ENCODE measurements around the gene MICA.
A peak's percentile ranks its signal among the peaks of the same experiment; 100 is the strongest.
"Not testable (repeated sequence)": the region's sequence is repeated elsewhere in the genome, so short reads cannot be mapped to it uniquely, and the experiment has no call there.

MICA gene

DNA sequence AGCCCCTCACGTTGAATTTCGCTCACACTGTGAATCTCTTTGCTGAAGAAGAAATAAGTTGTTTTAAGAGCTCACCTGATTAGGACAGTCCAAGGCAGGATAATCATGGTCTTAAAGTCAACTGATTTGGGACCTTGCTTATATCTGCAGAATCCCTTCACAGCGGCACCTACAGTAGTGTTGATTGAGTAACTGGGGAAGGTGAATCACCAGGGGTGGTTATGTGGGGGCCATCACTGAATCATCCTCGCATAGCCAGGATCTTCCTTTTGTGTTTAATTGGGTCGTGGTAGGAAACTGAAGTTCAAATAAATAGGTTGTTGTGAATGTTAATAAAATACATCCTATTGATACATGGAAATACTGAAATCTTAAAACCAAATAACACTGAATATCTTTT is 20.2 kb upstream of the MICA start:
- DNase-seq: no peak

DNA sequence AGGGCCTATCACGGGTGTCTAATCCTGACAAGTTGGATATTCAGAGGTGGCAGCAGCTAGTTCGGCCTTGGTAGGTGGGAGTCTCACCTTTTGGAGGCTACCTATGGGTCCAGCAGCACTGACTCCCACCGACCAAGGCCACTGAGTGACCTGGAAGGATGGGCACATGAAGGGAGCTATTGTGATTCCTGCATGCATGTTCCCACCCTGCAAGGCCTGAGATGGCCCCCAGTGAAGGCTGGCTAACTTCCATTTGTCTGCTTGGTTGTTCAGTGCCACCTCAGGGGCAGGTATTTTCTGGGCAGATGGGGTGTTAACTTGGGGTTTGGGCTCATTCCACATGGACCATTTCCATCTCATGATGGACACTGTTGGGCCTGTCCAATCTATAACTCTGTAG is 18.4 kb upstream of the MICA start:
- DNase-seq: no peak

DNA sequence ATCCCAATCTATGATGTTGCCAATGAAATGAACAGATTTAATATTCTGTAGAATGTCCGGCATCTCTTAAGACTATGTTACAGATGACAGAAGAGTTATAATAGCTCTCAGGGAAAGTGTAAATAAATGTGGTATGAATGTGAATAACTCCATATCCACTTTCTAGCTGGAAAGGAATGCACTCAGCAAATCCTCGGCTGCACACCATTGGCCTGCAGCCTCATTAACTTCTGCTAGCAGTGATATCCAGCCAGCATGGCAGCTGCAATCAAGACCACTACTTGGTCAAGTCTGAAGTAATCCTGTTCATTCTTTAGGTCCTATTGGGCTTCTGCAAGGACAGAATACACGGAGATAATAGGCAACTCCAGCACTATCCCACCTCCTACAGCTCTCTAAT is 17.3 kb upstream of the MICA start:
- DNase-seq: no peak

DNA sequence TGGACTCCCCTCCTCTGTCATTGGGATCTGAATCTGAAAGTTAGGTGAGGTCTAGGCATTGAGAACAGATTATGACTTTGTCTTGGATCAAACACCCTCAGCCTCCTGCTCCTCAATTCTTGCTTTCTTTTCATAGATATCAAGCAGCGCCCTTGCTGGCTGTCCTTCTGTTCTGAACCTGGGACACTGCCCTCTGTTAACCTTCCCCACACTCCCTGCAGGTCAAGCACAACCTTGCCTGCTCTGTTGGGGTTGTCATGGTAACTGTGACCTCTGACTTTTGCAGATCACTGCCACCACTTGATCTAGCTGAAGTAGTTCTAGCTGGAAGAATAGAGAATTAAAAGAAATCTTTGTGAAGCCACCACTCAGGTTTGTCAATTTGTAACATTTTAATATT is 16.4 kb upstream of the MICA start:
- DNase-seq: no peak

DNA sequence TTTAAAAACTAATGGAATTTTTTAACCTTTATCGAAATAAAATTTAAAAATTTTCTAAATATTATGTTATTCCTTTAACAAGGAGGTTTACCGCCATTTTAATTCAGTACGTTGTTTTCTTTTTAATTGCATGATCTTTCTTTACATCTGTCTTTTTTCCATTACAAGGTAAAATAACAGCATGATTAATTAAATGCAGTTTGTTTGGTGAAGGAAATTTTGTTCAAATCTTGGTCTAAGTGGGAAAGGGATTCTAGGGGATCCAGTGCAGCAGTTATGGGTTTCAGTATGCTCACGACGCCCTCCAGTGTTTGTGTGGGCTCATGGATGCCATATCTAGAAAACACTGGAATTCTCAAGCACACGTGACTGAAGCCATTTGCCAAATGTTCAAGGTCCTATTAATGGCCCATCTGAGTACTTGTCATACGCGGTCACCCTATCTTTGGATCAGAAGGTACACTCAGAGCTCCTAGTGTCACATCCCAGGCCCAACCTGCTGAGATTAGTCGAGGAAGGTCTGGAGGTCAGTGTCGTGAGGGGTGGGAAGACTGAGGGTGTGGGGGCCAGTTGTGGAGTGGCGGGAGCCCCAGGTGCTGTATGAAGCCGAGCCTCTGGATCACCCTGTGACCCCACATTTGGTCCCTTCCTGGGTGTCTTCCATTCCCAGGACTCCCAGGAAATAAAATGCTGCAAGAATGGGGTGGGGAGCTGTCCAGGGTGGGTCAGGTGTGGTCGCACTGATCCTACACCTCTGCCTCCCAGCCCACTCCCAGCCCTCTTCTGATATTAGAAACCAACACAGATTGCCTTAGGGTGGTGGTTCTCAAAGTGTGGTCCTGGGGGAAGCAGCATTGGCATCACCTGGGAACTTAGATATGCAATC is 14.2 kb upstream of the MICA start:
- DNase-seq: not testable (repeated sequence)

DNA sequence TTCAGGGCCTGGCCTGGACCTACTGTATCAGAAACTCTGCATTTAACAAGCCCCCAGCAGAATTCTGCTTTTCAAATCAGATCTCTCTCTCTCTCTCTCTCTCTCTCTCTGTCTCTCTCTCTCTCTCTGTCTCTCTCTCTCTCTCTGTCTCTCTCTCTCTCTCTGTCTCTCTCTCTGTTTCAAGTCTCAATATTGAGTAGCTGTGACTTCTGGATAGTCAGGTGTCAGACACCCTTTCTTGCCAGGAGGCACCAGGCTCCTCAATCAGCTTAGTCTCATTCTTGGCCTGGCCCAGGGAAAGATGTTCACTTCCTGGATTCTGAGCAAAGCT is 13.6 kb upstream of the MICA start:
- DNase-seq: not testable (repeated sequence)

DNA sequence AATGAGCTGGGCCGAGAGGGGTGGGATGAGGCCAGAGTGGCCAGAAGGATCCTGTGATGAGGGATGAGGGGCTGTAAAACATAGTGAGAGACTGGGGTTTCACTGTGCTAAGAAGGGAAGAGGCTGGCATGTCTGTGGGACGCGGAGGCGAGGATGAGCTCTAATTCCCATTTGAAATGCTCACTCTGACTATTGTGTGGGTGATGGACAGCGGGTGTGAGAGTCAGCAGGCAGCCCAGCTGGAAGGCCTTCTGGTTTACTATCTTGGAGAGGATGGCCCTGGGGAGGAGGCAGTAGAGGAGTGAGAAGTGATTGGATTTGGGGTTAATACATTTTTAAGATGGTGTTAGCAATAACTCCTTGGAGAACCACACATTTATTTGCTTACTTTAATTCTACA is 9.5 kb upstream of the MICA start:
- DNase-seq: no peak

DNA sequence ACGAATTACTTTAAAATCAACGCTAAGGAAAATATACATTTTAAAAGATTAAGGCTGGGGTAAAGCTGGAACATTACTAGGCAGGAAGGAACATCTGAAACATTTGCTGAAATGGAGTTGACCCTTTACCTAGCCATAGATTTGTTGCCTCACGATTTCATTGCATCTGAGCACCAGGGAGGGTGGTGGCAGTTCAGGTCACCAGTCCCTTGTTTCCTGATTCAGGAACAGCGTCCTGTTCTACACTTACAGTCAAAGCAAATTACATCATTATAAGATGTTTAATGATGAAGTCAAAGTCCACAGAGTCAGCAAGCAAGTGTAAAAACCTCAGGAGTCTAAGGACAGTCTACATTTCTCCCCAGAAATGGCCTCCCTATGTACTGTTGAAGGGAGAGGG is 9.0 kb upstream of the MICA start:
- no peak for DNase-seq

DNA sequence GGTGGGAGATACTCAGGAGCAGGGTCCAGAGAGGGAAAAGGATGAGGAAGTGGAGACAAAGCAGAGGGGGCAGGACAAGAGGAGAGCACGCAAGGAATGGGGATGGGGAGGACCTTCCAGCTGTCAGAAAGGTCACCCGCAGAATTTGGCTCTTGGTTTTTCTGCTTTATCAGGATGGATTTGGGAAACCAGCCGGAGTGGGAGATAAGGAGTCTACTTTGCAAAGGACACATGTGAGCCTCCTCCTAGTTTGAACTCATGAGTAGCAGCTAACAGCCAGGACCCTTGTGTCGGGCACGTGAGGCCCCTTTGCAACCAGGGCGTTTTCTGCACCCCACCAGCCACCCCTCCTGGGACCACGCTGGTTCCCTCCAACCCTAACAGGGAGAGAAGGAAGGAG is 7.6 kb upstream of the MICA start:
- no peak for DNase-seq

DNA sequence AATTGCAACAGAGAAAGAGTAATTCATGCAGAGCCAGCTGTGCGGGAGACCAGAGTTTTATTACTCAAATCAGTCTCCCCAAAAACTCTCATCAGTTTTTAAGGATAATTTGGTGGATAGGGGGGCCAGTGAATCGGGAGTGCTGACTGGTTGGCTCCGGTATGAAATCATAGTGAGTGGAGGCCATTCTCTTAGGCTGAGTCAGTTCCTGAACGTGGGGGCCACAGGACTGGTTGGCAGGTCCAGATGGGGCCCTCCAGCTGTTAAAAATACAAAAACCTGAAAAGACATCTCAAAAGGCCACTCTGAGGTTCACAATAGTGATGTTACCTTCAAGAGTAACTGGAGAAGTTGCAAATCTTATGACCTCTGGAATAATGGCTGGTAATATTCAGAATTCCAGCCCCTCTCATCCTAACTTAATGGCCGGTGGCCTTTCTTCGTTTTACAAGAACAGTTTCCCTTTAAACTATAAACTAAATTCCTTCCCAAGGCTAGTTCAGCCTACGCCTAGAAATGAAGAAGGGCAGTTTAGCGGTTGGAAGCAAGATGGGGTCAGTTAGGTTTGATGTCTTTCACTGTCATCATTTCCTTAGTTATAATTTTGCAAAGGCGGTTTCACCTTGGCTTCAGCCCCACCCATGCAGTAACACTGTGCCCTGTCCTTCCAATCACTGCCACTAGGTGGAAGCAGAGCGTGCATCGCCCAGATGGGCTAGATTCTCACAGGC is 6.8 kb upstream of the MICA start:
- peak in 12 of 14 donors; percentile 4 to 71 (median 43) for DNase-seq

DNA sequence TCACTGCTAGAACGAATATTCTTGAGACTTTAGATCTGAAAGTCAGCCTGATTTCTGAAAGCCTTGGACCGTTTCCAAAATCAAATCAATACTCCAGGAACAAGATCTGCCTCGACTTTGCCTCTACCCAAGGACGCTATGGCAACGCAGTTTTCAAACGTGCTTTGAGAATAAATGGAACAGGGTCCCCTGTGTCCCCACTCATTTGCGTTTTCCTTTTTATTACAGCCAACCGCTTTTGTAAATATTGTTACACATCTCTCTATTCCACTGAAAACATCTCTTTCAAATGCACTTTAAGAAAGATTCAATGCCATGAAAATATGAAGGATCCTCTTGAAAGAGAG is 6.3 kb upstream of the MICA start:
- DNase-seq: not testable (repeated sequence)

DNA sequence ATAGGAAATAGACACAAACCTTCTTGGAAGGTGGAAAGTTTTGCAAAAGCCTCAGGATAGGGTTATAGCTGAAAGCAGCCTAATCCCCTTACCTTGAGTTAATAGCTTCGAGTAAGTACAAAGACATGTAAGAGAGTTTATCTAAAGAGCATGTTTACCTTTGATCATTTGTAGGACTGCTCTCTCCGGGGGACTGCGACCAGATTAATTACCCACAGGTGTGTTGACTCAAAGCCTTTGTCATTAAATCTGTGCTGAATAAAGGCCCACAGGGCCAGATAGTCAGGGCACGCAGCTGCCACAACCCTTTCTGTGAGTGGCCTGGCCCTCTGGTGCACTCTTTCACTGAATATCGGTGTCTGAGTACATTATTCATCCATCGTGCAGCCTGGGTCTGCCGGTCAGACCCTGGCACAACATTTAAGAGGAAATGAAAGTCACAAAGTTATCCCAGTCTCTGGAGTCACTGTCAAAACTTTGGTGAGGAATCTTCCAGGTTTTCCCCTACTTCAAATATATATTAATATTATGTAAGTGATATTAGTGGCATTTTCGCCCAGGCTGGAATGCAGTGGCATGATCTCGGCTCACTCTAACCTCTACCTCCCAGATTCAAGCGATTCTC is 5.4 kb upstream of the MICA start:
- DNase-seq: no peak

DNA sequence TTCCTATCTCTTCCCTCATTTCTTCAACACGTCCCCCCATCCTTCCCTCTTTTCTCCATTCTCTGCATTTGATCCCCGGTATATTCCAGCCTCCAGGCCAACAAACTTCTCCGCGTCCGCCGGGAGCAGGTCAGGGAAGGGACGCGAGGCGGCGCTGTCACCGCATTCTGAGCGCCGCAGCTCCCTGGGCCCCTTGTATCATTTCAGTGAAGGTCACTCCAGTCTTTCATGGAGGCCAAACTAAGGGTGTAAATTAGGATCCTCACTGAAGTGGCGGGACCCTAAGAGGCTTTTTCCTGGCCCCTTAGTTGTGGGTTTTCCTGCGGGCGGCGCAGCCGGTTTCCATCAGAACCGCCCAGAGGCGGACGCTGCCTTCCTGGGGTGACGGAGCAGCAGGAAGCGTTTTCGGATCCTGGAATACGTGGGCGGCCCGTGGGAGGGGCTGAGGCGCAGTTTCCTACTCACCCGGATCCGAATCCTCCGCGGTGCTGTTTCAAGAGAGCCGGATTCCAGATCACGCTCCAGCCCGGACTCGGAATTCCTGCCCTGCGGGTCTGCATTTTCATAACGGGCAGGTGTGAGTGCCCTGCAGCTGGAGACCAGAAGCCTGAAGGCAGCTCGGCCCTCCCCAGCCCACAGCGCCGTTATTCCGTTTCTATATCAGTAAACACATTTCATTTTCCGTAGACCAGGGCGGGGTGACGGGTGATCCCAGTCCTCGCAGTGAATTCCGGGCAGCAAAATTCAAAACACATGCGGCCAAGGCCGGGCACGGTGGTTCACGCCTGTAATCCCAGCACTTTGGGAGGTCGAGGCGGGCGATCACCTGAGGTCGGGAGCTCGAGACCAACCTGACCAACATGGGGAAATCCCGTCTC is 3.6 kb upstream of the MICA start:
- DNase-seq: peak in 12 of 14 donors; percentile 35 to 89 (median 68)

DNA sequence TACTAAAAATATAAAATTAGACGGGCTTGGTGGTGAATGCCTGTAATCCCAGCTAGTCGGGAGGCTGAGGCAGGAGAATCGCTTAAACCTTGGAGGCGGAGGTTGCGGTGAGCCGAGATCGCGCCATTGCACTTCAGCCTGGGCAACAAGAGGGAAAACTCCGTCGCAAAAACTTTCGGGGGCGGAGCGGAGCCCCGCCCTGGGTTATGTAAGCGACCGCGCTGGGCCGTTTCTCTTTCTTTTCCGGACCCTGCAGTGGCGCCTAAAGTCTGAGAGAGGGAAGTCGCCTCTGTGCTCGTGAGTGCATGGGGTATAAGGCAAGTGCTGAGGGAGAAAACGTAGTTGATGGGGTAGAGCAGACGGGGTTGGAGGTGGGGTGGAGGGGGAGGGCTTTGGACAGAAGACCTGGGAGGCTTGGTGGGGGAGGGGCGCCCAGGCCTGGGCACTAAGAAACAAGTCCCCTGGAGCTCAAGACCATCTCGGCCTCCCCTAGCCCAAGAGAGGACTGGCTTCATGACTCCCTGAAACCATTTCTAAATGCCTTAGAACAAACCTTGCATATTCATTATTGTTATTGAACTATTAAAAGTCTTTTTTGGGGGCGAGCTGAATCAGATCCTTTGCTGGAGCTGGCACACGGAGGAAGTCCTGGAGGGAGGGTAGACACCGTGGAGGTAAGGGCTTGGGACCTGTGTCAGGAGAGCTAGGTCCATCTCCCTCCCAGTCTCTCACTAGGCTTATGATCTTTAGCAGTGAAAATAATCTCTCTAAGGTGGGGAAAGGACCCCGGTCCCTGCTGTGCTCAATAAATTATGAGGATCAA is 2.7 kb upstream of the MICA start:
- peak in 11 of 14 donors; percentile 9 to 64 (median 35) for DNase-seq

DNA sequence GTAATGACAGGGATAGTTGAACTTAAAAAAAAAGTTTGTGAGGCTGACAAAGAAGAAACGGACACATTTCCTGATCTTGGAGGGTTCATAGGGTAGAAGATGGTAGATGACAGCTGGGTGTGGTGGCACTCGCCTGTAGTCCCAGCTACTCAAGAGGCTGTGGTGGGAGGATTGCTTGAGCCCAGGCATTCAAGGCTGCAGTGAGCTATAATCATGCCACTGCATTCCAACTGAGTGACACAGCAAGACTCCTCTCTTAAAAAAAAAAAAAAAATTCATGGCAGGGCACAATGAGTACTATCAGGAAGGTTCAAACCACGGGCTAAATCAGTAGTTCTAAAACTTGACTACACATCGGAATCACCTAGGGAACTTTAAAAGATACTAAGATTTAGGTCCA is 2.0 kb upstream of the MICA start:
- no peak for DNase-seq

DNA sequence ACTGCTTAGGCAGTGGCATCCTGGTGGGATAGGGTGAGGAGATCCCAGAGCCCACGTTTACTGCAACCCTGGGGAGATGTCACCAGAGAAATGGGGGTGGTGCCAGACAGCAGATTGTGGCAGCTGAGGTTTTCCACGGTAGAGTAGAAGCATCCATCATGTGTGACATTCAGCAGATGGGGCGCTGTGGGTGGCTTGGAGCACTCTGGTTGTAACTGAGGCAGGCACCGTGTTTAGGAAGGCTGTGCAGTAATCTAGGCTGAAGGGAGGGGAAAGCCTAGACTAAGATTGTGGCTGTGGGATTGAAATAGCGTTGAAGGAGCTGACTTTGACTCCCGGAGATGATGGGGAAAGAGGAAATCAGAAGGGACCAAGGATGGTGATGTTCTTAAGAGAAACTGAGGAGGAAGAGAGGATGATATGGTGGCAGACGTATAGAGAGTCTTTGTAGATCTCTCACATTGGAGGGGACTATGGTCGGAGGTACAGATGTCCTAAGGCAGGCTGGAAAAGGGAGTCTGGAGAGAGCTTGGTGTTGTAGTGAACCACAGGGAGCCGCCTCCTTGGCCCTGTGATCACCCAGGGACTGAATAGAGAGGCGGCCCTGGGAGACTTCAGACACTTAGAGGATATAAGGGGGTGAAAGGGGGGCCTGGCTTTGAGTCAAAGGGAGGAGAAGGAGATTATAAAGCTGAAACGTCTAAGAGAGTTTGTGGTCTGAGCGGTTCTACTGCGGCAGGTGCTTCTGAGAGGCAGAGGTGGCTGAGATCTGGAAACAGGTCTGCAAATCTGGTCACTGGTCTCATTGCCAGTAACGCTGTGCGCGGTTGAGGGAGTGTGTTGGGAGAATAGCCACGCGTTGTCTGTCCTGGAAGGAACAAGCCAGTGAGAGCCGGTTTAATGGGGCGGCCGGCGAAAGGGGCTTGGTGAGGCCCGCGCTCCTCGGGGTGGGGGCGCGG is 792 bp upstream of the MICA start:
- peak in 5 of 14 donors; percentile 7 to 82 (median 29) for DNase-seq

DNA sequence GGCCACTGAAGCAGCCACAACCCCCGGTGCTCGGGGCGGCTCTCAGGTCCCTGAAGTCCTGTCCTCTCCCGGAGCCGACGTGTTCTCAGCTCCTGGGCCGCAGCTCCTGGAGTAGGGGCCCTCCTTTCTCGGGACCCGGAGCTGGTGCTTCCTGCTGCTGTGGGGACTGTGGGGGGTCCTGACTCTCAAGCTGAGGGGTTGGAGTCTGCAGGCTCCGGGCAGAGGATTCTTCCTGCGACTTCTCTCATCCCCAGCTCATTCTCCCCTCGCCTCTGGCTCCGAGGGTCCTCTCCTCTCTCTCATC is 618 bp downstream of the MICA start:
- not testable (repeated sequence) for DNase-seq

DNA sequence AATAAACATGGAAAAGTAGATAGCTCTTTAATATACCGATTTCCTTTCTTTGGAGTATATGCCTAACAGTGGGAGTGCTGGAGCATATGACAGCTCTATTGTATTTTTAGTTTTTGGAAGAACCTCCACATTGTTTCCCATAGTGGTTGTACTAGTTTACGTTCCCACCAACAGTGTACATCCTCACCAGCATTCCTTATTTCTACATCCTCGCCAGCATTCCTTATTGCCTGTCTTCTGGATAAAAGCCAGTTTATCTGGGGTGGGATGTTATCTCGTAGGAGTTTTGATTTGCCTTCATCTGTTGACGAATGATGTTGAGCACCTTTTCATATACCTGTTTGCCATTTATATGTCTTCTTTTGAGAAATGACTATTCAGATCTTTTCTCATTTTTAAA is 2.6 kb downstream of the MICA start:
- no peak for DNase-seq

DNA sequence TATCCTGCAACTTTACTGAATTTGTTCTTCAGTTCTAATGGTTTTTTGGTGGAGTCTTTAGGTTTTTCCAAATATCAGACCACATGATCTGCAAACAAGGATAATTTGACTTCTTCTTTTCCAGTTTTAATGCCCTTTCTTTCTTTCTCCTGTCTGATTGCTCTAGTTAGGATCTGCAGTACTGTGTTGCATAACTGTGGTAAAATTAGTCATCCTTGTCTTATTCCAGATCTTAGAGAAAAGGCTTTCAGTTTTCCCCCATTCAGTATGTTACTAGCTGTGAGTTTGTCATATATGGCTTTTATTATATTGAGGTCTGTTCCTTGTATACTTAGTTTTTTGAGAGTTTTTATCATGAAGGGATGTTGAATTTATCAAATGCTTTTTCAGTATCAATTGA is 4.3 kb downstream of the MICA start:
- DNase-seq: no peak

DNA sequence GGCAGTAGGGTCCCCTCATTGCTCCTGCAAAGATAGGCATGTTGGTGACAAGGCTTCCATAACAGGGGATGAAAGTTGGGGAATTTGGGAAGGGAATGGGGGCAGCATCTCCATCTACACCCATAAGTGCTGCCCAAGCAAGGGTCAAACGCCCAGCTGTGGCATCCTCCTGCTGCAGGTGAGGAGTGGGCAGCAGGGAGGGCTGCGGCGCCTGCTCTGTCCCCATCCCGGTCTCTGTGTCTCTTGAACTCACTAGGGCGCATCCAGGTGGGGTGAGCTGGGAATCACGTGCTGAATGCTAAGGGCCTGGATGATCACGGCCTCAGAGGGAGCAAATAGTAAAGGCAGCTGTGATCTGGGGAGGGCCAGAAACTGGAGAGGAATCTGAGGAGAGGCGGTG is 9.1 kb downstream of the MICA start:
- DNase-seq: no peak
